Limb (tissue), 2 donors: Measurements from ENCODE around the gene CTCF.

Experiments
- DNase-seq, 2 donors: peaks; one replicate each; pipeline ENCODE4 v3.0.0-alpha.2; 2016; ENCODE audit errors: extremely low spot score in 2 of 2

The CTCF gene

DNA sequence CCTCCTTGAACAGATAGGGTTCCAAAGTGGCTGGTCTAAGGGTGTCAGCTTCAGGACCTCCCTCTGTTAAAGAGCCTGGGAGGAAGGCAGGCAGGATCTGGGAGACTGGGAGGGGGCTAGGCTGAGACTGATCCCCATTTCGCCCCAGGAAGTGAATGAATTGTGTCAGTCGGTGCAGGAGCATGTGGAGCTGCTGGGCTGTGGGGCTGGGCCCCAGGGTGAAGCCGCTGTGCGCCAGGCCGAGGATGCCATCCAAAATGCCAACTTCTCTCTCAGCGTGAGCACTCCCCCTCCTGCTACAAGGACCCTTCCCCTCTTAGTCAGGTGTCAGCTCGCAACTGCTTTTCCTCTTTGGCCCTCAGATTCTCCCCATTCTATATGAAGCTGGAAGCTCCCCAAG, 88.7 kb downstream of the CTCF start:
- no peak for DNase-seq

DNA sequence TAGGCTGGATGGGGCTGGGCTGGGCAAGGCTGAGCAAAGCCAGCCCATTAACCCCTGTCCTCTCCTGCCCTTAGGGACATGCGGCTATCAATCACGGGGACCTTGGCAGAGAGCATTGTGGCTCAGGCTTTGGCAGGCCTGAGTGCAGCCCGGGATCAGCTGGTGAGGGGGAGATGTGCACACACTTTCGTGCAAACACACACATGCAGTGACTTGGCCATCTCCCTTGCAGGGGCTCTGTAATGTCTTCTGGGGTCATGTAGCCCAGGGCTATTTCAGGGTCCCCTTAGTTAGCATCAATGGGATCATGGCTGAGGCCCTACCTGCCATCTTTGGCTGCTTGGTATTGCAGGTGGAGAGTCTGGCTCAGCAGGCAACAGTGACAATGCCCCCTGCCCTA, 89.5 kb downstream of the CTCF start:
- DNase-seq: peak in 1 of 2 donors; percentile 23

DNA sequence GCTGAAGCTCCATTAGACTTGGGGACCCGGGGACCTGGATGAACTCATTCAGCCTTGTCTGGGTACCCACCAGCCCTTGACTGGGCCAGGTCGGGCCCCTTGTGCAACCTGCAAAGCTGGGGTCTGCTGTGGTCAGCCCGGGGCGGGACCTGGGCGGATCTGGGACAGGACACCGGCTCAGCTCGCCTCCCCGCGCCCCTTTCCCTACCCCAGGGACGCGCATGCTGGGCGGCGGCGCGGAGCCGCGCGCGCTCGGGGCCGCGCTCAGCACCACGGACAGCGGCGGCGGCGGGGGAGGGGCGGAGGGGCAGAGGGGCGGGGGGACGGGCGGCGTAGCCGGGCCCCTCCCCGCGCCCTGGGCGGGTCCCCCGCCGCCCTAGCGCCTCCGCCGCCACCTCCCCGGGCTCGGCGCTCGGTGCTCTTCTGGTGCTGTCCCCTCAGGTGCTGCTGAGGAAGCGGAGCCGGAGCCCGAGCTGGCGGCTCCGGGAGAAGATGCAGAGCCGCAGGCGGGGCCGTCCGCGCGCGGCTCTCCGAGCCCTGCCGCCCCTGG, 90.3 kb downstream of the CTCF start:
- peak in 1 of 2 donors; percentile 71 for DNase-seq

DNA sequence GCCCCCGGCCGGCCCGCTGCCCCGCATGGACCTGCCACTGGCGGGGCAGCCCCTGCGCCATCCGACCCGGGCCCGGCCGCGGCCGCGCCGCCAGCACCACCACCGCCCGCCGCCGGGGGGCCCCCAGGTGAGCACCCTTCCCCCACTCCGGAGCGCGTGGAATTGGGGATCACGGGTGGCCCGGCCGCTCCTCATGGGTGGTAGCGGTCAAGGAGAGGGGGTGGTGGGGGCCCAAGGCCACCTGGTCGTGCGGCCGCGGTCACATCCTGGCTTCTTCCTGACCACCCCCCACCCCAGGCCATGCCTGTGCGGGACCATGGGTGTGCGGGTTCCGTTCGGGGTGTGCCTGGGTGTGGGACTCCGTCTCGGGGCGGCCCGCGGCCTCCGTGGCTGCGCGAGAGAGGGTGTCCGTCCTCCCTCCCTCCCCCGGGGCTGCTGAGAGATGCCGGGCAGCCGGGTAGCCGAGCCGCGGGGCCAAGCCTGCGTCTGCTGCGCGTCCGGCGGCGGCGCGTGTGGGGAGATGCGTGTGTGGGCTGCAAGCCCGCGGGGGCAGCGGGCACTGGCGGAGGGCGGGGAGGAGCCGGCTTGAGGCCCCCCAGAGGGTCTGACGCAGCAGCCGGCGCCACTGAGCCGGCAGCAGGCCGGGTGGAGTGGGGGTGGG, 90.9 kb downstream of the CTCF start:
- DNase-seq: peak in 1 of 2 donors; percentile 65

DNA sequence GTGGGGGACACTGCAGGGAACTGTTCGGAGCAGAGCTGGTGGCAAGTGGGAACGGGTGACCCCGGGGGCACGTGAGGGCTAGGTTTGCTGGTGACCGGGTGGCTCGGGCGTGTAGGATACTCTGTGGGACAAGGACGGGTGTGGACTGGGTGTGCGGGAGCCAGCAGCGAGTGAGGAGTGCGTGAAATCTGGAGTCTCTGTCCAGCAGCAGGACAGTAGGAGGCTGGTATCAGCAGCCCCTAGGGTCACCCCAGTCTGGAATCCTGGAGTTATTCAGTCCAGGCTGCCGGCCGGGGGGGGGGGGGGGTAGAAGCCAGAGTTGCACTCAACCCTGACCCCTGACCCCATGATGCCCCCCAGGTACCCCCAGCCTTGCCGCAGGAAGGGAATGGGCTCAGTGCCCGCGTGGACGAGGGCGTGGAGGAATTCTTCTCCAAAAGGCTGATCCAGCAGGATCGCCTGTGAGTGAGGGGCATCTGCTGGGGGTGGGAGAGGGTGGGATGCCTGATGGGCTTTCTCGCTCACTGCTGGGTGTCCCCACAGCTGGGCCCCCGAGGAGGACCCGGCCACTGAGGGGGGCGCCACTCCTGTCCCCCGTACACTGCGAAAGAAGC, 91.6 kb downstream of the CTCF start:
- DNase-seq: no peak

DNA sequence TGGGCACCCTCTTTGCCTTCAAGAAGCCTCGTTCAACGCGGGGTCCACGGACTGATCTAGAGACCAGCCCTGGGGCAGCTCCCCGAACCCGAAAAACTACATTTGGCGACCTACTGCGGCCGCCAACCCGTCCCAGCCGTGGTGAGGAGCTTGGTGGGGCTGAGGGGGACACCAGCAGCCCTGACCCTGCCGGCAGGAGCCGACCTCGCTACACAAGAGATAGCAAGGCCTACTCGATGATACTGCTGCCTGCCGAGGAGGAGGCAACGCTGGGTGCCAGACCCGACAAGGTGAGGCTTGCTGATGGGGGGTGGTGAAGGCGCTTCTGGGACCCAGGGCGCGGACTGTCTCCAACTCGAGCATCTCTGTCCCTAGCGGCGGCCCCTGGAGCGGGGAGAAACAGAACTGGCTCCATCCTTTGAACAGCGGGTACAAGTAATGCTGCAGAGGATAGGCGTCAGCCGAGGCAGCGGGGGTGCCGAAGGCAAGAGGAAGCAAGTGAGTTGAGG, 92.1 kb downstream of the CTCF start:
- DNase-seq: peak in 1 of 2 donors; percentile 33

DNA sequence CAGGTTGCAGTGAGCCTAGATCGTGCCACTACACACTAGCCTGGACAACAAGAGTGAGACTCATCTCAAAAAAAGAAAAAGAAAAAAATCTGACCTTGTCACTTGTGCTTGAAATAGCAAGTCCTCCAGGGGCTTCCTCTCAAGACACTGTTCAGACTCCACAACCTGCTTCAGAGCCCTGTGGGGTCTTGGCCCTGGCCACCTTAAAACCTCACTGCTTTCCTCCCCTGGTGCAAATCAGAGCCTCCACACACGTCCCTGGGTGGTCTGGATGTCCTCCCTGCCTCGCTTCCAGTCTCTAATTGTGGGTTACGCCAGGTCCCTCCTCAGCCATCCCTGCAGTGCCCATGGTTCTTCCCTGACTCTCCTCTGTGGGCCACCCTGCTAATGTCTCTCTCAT, 93.0 kb downstream of the CTCF start:
- DNase-seq: no peak

DNA sequence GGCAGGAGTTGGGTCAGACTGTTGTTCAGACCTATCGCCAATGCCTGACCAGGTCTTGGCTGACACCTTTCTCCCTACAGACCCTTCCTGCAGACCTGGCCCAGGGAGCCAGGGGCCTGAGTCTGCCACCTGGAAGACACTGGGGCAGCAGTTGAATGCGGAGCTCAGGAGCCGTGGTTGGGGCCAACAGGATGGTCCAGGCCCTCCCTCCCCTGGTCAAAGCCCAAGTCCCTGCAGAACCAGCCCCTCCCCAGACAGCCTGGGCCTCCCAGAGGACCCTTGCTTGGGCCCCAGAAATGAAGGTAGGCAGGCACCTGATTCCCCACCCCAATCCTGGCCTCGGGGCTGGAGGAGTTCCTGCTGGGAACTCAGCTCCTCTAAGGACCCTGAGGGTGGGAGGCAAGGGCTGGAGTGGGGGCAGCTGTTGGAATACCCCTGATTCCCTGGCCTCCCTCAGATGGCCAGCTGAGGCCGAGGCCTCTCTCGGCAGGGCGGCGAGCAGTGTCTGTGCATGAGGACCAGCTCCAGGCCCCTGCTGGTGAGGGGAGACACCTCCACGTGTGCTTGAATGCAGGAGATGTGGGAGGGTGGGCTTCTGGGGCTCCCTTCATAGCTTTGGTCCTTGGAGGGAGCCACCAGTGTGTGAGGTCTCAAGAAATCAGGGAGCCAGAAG, 94.2 kb downstream of the CTCF start:
- peak in 1 of 2 donors; percentile 21 for DNase-seq

DNA sequence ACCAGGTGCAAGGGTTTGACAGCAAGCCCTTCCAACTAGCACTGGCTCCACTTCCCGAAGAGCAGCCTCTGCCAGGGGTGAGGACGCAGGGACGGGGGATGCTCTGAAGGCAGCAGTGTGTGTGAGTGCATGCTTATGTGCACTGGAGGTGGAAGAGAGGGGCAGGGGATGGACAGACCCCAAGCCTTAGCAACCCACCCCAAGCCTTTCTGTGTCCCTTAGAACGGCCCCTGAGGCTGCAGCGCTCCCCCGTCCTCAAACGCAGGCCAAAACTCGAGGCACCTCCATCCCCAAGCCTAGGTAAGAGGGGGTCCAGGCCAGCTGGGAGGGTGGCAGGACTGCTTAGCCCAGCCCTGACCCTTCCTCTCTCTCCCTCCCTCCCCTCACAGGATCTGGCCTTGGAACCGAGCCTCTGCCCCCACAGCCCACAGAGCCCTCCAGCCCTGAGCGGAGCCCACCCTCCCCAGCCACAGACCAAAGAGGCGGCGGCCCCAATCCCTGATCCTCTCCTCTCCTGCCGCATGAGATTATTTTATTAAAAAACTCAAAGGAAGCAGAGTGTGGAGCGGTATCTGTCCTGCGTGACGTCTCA, 94.8 kb downstream of the CTCF start:
- DNase-seq: peak in 1 of 2 donors; percentile 21

DNA sequence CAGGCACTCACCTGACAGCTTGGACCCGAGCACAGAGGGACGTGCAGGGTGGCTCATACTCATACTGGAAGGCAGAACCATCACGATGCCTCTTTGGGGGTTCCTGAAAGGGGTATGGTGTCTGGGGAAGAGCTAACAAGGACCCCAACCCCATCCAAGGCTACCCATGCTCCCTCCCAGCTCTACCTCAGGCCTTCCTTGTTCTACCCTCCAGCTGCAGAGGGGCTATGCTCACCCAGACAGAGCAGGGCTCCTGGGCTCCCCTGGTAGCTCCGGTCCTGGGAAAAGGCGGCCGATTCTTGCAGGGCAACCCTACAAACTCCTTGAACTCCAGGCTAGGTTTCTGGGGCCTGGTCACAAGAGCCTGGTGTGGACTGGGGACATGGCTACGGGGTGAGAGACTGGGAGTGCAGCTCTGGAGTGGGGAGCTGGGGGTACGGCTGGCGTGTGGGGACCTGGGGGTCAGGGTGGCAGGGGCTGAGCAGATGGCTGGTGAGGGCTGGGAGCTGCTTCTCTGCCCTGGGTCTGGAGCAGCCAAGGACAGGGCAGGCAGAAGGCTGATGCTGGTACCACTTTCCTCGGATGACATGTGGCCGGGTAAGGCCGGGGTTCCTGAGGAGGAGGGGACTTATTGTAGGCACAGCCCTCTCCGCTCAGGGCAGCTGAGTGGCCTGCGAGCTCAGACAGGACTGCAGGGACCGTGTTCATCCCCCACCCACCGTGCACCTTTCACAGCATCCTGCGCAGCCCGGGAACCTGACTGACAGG, 95.6 kb downstream of the CTCF start:
- no peak for DNase-seq

DNA sequence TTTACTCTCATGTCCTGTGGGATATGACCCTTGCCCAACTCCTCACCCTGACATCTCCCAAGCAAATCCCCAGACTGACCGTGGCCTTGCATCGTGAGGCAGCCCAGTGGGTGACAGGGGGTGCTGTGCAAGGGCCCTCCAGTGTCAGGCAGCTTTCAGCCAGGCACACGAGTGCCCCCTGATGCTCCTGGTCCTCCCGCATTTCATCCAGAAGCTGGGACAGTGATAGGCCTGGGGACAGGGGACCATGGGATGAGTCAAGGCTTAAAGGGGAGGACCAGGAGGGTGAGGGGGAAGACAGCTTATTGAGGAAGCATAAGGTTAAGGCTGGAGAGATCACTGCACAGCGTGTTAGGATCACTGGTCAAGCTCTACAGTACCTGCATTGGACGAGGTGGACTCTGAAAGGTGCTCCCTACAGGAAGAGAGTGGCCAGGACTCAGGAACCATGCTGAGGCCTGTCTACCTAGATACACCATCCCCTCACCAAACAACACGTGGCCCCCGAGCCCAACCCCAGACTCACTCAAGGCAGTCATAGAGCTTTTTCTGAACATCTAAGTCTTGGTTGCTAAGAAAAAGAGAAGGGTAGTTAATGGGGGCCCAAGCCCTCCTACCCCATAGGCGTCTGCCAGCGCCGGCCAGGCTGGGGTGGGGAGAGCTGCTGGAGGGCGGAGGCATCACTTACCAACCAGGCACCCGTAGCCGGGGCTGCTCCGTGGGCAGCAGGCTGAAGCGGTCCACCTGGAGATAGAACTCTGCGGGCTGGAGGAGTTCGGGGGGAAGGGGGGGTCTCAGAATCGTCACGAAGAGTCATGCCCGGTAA, 96.7 kb downstream of the CTCF start:
- DNase-seq: no peak

DNA sequence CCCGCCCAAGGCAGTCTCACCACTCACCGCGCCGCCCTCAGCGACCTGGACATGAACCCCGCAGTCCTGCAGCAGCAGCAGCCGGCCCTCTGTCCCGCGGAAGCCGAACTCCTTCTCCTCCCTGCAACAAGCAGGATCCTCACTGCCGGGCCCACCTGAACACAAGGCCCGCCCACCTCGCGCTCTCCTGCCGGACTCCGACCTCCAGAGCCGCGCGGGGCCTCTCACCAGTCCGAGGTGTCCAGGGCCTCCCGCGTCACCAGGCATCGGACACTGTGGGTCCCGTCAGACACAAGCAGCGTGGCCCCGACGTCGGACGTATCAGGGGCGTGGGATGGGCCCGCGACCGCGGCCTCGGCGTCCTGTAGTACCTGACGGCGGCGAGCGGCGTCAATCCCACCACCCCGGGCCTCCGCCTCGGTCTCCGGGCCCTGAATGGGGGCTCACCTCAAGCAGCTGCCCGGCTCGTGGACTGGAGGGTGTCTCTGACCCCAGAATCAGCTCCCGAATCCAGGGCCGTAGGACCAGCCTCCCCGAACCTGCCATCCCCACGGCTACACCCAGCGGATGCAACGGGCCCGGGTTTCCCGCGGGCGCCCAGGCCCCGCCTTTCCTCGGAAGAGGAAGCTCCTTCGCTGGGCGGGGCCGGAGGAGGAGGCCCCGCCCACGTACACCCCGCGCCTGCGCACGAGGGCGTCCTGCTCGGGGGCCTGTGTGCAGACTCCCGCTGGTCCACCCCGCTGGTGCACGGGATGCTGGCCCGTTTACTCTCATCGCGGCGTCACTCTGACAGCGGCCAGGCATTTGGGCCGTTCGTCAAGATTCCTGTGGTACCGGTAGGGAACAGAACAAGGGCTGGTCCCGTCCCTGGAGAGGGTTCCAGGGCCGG, 97.6 kb downstream of the CTCF start, which contains the start of gene ACD:
Gene ACD (minus strand): TSS at position 586 of the 889 bp plus-strand sequence. CDS start 40 bp downstream, at position 546.
- DNase-seq: peak; percentile 91 to 96

DNA sequence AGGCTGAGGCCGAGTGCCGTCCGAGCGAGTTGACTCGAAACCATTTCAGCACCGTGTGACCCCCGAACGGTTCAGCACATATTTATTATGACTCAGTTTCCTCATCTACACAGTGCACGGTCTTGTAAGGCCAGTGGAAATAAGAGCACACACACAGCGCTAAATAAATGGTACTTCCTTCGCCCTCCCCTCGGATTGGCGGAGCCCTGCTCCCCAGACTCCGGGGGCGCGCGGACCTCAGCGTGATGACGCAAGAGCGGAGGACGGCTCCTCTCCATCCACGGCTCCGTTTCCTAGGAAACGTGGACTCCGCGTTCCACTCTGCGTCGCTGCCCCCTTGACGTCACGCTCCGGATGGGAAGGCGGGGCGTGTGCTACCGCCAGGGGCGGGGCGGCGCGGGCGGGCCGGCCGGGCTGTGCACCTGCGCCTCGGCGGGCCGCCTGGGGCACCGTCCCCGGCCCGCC, 98.3 kb downstream of the CTCF start, which contains the start of gene PARD6A:
Gene PARD6A (plus strand): TSS at position 397 of the 465 bp plus-strand sequence. CDS start 79 bp downstream, outside the sequence.
- DNase-seq: peak; percentile 95 to 96

DNA sequence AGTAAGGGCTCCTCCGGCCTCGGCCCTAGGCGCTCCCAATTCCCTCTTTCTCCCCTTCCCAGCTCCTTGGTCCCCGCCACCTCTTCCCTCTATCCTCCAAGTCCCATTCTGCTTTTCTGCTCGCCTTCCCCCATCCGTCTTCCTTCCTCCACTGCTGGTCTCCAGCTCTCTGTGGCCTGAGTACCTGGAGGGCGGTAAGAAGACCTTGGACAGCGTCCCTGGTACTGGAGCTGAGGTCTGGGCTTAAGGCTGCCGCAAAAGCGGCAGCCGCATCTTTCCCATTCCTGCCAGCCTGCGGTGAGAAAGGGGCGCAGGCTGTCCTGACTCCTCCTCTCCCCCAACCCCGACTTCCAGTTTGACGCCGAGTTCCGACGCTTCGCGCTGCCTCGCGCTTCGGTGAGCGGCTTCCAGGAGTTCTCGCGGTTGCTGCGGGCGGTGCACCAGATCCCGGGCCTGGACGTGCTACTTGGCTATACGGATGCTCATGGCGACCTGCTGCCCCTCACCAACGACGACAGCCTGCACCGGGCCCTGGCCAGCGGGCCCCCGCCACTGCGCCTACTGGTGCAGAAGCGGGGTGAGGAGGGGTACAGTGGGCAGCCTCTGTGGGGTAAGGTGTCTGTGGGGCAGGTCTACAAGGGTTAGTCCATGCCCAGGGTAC, 98.9 kb downstream of the CTCF start:
- DNase-seq: no peak

DNA sequence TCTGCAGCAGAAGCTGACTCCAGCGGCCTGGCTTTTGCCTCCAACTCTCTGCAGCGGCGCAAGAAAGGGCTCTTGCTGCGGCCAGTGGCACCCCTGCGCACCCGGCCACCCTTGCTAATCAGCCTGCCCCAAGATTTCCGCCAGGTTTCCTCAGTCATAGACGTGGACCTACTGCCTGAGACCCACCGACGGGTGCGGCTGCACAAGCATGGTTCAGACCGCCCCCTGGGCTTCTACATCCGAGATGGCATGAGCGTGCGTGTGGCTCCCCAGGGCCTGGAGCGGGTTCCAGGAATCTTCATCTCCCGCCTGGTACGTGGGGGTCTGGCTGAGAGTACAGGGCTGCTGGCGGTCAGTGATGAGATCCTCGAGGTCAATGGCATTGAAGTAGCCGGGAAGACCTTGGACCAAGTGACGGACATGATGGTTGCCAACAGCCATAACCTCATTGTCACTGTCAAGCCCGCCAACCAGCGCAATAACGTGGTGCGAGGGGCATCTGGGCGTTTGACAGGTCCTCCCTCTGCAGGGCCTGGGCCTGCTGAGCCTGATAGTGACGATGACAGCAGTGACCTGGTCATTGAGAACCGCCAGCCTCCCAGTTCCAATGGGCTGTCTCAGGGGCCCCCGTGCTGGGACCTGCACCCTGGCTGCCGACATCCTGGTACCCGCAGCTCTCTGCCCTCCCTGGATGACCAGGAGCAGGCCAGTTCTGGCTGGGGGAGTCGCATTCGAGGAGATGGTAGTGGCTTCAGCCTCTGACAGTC, 99.7 kb downstream of the CTCF start:
- DNase-seq: no peak

DNA sequence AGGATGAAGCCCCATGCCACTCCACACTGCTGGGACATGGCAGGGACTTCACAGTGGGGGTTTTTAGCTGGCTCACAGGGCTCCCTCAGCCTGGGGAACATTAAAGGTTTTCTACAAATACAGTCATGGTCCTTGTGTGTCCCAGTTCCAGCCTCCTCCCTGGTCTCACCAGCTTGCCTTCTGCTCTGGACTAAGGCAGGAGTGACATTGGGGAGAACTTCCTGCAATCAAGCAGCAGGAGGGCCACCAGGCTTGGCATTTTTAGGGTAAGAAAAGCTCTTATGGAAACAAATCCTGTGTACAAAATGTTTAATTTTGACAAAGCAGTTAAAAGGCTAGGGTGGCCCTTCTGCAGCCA, 100.3 kb downstream of the CTCF start:
- DNase-seq: no peak

DNA sequence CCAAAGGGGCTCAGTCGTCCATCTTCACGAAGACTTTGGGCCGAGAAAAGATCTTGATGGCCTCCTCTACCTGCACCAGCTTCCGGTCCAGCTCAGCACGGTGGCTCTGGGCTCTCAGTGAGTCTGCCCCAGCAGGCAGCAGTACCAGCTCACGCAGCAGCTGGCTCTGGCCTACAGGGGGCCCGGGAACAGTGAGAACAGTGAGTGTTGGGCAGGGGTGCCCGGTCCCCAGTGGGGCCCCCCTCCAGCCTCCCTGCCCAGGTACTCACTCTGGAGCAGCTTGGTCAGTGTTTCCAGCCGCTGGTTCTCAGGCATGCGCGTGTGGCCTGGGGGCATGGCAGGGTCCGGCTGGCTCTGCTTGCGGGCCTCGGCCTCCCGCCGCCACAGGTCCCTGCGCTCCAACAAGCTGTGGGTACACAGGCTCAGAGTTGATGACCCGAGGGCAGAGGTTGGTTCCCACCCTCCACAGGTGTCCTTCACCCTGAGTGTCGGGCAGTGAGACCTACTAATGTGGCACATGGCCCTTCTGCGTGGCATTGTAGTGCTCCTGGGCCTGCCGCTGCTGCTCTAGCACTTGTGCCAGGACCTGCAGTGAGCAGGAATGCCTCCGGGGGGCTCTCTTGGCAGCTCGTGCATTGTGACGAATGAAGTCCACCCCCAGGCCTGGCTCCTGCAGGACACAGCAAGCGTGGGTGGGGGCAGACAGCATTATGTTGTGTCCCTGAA, 101.0 kb downstream of the CTCF start:
- peak in 1 of 2 donors; percentile 46 for DNase-seq
